ENCODE measurements around the gene TUBD1.
"Not testable (repeated sequence)": the region's sequence is repeated elsewhere in the genome, so short reads cannot be mapped to it uniquely, and the experiment has no call there.

Gene TUBD1

GRCh38 chr17:59873414-59873813 is 19.3 kb downstream of the TUBD1 start:
- not testable (repeated sequence) for DNase-seq

GRCh38 chr17:59872351-59872750 is 20.4 kb downstream of the TUBD1 start:
- no peak for DNase-seq

GRCh38 chr17:59870482-59870881 is 22.3 kb downstream of the TUBD1 start:
- no peak for DNase-seq

GRCh38 chr17:59869941-59870218 is 22.9 kb downstream of the TUBD1 start:
- DNase-seq = no peak

GRCh38 chr17:59863616-59864015 is 29.1 kb downstream of the TUBD1 start:
- DNase-seq = no peak

GRCh38 chr17:59859444-59860025 is 33.2 kb downstream of the TUBD1 start:
- DNase-seq = peak; percentile 72

GRCh38 chr17:59858932-59859331 is 33.8 kb downstream of the TUBD1 start:
- no peak for DNase-seq

- no peak for DNase-seq
Observed at GRCh38 chr17:59858167-59858816, 34.5 kb downstream of the TUBD1 start.

GRCh38 chr17:59856859-59857794 is 35.6 kb downstream of the TUBD1 start:
- no peak for DNase-seq

- not testable (repeated sequence) for DNase-seq
Observed at GRCh38 chr17:59853919-59854729, 38.6 kb downstream of the TUBD1 start.

GRCh38 chr17:59853168-59853918 is 39.4 kb downstream of the TUBD1 start:
- DNase-seq = peak; percentile 29

GRCh38 chr17:59852847-59853167 is 39.9 kb downstream of the TUBD1 start:
- DNase-seq = not testable (repeated sequence)

GRCh38 chr17:59851439-59852375 is 41.0 kb downstream of the TUBD1 start:
- DNase-seq = no peak

GRCh38 chr17:59850311-59850710 is 42.4 kb downstream of the TUBD1 start:
- DNase-seq = not testable (repeated sequence)

GRCh38 chr17:59848778-59849177 is 44.0 kb downstream of the TUBD1 start:
- DNase-seq = peak; percentile 49

GRCh38 chr17:59848385-59848668 is 44.4 kb downstream of the TUBD1 start:
- no peak for DNase-seq

GRCh38 chr17:59846394-59847165 is 46.2 kb downstream of the TUBD1 start:
- peak; percentile 60 for DNase-seq

GRCh38 chr17:59845595-59846393 is 46.9 kb downstream of the TUBD1 start:
- DNase-seq = peak; percentile 77

GRCh38 chr17:59844884-59845594 is 47.7 kb downstream of the TUBD1 start:
- DNase-seq = peak; percentile 60
